ENCODE measurements around the gene HIPK2.

Gene HIPK2

GRCh38 chr7:139572071-139572470 is 205.7 kb downstream of the HIPK2 start:
- TF ChIP-seq CTCF (IDR thresholded peaks at IDR 0.05; ENCODE audit: low read depth, low read length) = no peak
- Histone ChIP-seq H3K4me3 (ENCODE audit: low read depth, low read length) (no peak overlapping the region), H3K27me3 (no peaks in the 10 kb centered on the region), H3K36me3 (no peaks in the 10 kb centered on the region), H3K9me3 (no peaks in the 10 kb centered on the region), H3K4me1 (no peaks in the 10 kb centered on the region)
- DNase-seq = no peak

- no peak for TF ChIP-seq CTCF (IDR thresholded peaks at IDR 0.05; ENCODE audit: low read depth, low read length)
- H3K9me3 ChIP-seq = no peaks in the 10 kb centered on the region
- H3K4me3 ChIP-seq (ENCODE audit: low read depth, low read length) = no peak overlapping the region
- DNase-seq = no peak
- no peaks in the 10 kb centered on the region for H3K27me3 ChIP-seq
- H3K36me3 ChIP-seq = no peaks in the 10 kb centered on the region
- H3K4me1 ChIP-seq = no peaks in the 10 kb centered on the region
These were observed 206.1 kb downstream of the HIPK2 start for GRCh38 chr7:139571651-139572050.

GRCh38 chr7:139571190-139571589 is 206.6 kb downstream of the HIPK2 start:
- Histone ChIP-seq H3K27me3 (no peaks in the 10 kb centered on the region), H3K36me3 (no peaks in the 10 kb centered on the region), H3K4me1 (no peaks in the 10 kb centered on the region), H3K4me3 (ENCODE audit: low read depth, low read length) (no peak overlapping the region), H3K9me3 (no peaks in the 10 kb centered on the region)
- no peak for TF ChIP-seq CTCF (IDR thresholded peaks at IDR 0.05; ENCODE audit: low read depth, low read length)
- no peak for DNase-seq

- no peaks in the 10 kb centered on the region for H3K4me1 ChIP-seq
- TF ChIP-seq CTCF (IDR thresholded peaks at IDR 0.05; ENCODE audit: low read depth, low read length) = no peak
- no peaks in the 10 kb centered on the region for H3K36me3 ChIP-seq
- no peaks in the 10 kb centered on the region for H3K9me3 ChIP-seq
- no peak for DNase-seq
- no peaks in the 10 kb centered on the region for H3K27me3 ChIP-seq
- no peak overlapping the region for H3K4me3 ChIP-seq (ENCODE audit: low read depth, low read length)
These were observed 207.2 kb downstream of the HIPK2 start for GRCh38 chr7:139570626-139571025.

- H3K4me1 ChIP-seq = no peaks in the 10 kb centered on the region
- no peak for DNase-seq
- H3K9me3 ChIP-seq = no peaks in the 10 kb centered on the region
- H3K27me3 ChIP-seq = no peaks in the 10 kb centered on the region
- H3K4me3 ChIP-seq (ENCODE audit: low read depth, low read length) = no peak overlapping the region
- 0 out of 2 replicates have a peak, but pooled peaks have one; percentile 18 for TF ChIP-seq CTCF (IDR thresholded peaks at IDR 0.05; ENCODE audit: low read depth, low read length)
- H3K36me3 ChIP-seq = no peaks in the 10 kb centered on the region
These were observed 207.7 kb downstream of the HIPK2 start for GRCh38 chr7:139570119-139570518.

GRCh38 chr7:139568813-139569490 is 208.8 kb downstream of the HIPK2 start:
- Histone ChIP-seq H3K4me3 (ENCODE audit: low read depth, low read length) (no peak overlapping the region), H3K9me3 (no peaks in the 10 kb centered on the region), H3K27me3 (no peaks in the 10 kb centered on the region), H3K4me1 (no peaks in the 10 kb centered on the region), H3K36me3 (no peaks in the 10 kb centered on the region)
- no peak for DNase-seq
- no peak for TF ChIP-seq CTCF (IDR thresholded peaks at IDR 0.05; ENCODE audit: low read depth, low read length)

Measured in BE2C (cell line).